H1 (cell line): Measurements from ENCODE around the gene ABCF2. TPM values are rescaled to one million over a fixed set of nuclear protein-coding genes. Genes with fewer than 3 reads are reported as not detected.
A peak's percentile ranks its signal among the peaks of the same experiment; 100 is the strongest.

ENCODE experiments used
- CTCF ChIA-PET: fragments of 300-600 bp; sonication (Branson Sonifier 250); formaldehyde crosslinking; loops from one replicate; lab custom pipeline; 2021; ENCODE audit not compliant: partially characterized antibody; lab: Charles Lee
- POLR2A ChIA-PET: fragments of 300-600 bp; sonication (Branson Sonifier 250); formaldehyde crosslinking; loops from one replicate; lab custom pipeline; 2021; ENCODE audit warnings: inconsistent platforms; ENCODE audit not compliant: partially characterized antibody; lab: Charles Lee
- DNase-seq, 2 experiments: peaks; one replicate each; pipeline versions ENCODE4 v3.0.0 to v3.0.0-alpha.2; 2010 to 2022; ENCODE audit warnings: low spot score in 2 of 2, low read depth in 1 of 2, mixed read lengths in 1 of 2
- FAIRE-seq: peaks from 2 replicates; lab custom pipeline; 2011; peaks lifted over from hg19 to GRCh38; lab: Jason Lieb, UNC
- H2AFZ ChIP-seq: 2 replicates; pipeline ENCODE4 v1.8.1; 2012; ENCODE audit warnings: low read length, inconsistent platforms
- H2AK5ac ChIP-seq: 2 replicates; pipeline ENCODE4 v1.6.1; 2013; ENCODE audit warnings: low read depth, low read length
- H2BK120ac ChIP-seq: replicated peaks from 2 replicates; pipeline ENCODE3; 2013; ENCODE audit warnings: low read depth, low read length, inconsistent platforms
- H2BK12ac ChIP-seq: 2 replicates; pipeline ENCODE4 v1.6.1; 2013; ENCODE audit warnings: low read depth, low read length
- H2BK15ac ChIP-seq: 2 replicates; pipeline ENCODE4 v1.6.1; 2013; ENCODE audit warnings: low read length
- H2BK20ac ChIP-seq: 2 replicates; pipeline ENCODE4 v1.6.1; 2013; ENCODE audit warnings: low read length
- H2BK5ac ChIP-seq: 2 replicates; pipeline ENCODE4 v1.6.1; 2013; ENCODE audit warnings: low read depth, low read length
- H3K14ac ChIP-seq: 2 replicates; pipeline ENCODE4 v1.6.1; 2013; ENCODE audit warnings: inconsistent platforms; ENCODE audit not compliant: insufficient read length
- H3K18ac ChIP-seq: 2 replicates; pipeline ENCODE4 v1.6.1; 2013; ENCODE audit warnings: low read length; ENCODE audit errors: extremely low read depth
- H3K23ac ChIP-seq: 2 replicates; pipeline ENCODE4 v1.6.1; 2013; ENCODE audit warnings: inconsistent platforms; ENCODE audit not compliant: insufficient read length
- H3K23me2 ChIP-seq: 2 replicates; pipeline ENCODE4 v1.6.1; 2013; ENCODE audit warnings: low read depth, low read length
- H3K27ac ChIP-seq: 2 replicates; pipeline ENCODE4 v1.6.1; 2011; ENCODE audit warnings: low read depth, low read length, inconsistent platforms
- H3K27me3 ChIP-seq, 4 experiments: replicated peaks in 1 of 4; 1 replicate in 1 of 4; 2 replicates in 3 of 4; pipeline versions ENCODE4 v1.6.1 to v1.8.1; 2011 to 2013; ENCODE audit warnings: low read length in 3 of 4, mild to moderate bottlenecking in 3 of 4, inconsistent platforms in 2 of 4, mixed read lengths in 2 of 4, moderate library complexity in 1 of 4; ENCODE audit not compliant: control insufficient read depth in 3 of 4, insufficient read depth in 3 of 4; ENCODE audit errors: extremely low read depth in 1 of 4
- H3K36me3 ChIP-seq, 4 experiments: 2 replicates each; pipeline versions ENCODE4 v1.6.1 to v1.8.1; 2011 to 2013; ENCODE audit warnings: mild to moderate bottlenecking in 4 of 4, low read length in 3 of 4, moderate library complexity in 2 of 4, control low read depth in 1 of 4, inconsistent platforms in 1 of 4; ENCODE audit not compliant: insufficient read depth in 4 of 4, control insufficient read depth in 2 of 4
- H3K4ac ChIP-seq: replicated peaks from 2 replicates; pipeline ENCODE3; 2013; ENCODE audit warnings: low read length, low read depth, mixed read lengths, inconsistent platforms; ENCODE audit not compliant: insufficient read length
- H3K4me1 ChIP-seq, 4 experiments: replicated peaks in 1 of 4; 1 replicate in 1 of 4; 2 replicates in 3 of 4; pipeline versions ENCODE4 v1.6.1 to v1.8.1; 2011 to 2013; ENCODE audit warnings: low read length in 3 of 4, inconsistent platforms in 2 of 4, mixed read lengths in 1 of 4; ENCODE audit not compliant: insufficient read depth in 4 of 4, control insufficient read depth in 3 of 4
- H3K4me2 ChIP-seq, 2 experiments: 2 replicates each; pipeline versions ENCODE4 v1.6.1 to v1.8.1; 2011 to 2013; ENCODE audit warnings: low read depth in 2 of 2, low read length in 2 of 2, control low read depth in 1 of 2, inconsistent platforms in 1 of 2, mild to moderate bottlenecking in 1 of 2; ENCODE audit not compliant: insufficient read depth in 1 of 2
- H3K4me3 ChIP-seq, 4 experiments: fragments of 200-600, 300-600 bp in 1 of 4; sonication (generic), shearing (Covaris generic), sonication (Bioruptor Twin) in 1 of 4; 2 replicates each; pipeline versions ENCODE4 v1.5.1 to v1.8.1; 2011 to 2016; ENCODE audit warnings: low read length in 4 of 4, low read depth in 3 of 4, control low read depth in 2 of 4, inconsistent platforms in 2 of 4, mild to moderate bottlenecking in 2 of 4, mixed read lengths in 1 of 4, moderate library complexity in 1 of 4; ENCODE audit not compliant: insufficient read depth in 2 of 4; ENCODE audit errors: extremely low read depth in 1 of 4
- H3K56ac ChIP-seq: replicated peaks from 2 replicates; pipeline ENCODE3; 2013; ENCODE audit warnings: low read depth, mild to moderate bottlenecking, mixed read lengths, low read length, inconsistent platforms; ENCODE audit not compliant: insufficient read length
- H3K79me1 ChIP-seq: 2 replicates; pipeline ENCODE4 v1.6.1; 2013; ENCODE audit warnings: low read depth, low read length, control low read depth
- H3K79me2 ChIP-seq, 2 experiments: 2 replicates each; pipeline versions ENCODE4 v1.6.1 to v1.8.1; 2012 to 2013; ENCODE audit warnings: low read length in 2 of 2, mild to moderate bottlenecking in 2 of 2, inconsistent platforms in 1 of 2; ENCODE audit not compliant: insufficient read depth in 2 of 2, control insufficient read depth in 1 of 2
- H3K9ac ChIP-seq, 4 experiments: replicated peaks in 1 of 4; 1 replicate in 1 of 4; 2 replicates in 3 of 4; pipeline versions ENCODE4 v1.6.1 to v1.8.1; 2011 to 2013; ENCODE audit warnings: low read depth in 3 of 4, low read length in 3 of 4, control low read depth in 2 of 4, mild to moderate bottlenecking in 2 of 4, moderate library complexity in 2 of 4, inconsistent platforms in 1 of 4; ENCODE audit errors: extremely low read depth in 1 of 4
- H3K9me3 ChIP-seq, 2 experiments: 2 replicates each; pipeline versions ENCODE4 v1.6.1 to v1.8.1; 2012 to 2013; ENCODE audit warnings: mild to moderate bottlenecking in 2 of 2, moderate library complexity in 2 of 2, control low read depth in 1 of 2, inconsistent platforms in 1 of 2, low read depth in 1 of 2, low read length in 1 of 2, mixed read lengths in 1 of 2; ENCODE audit not compliant: insufficient read depth in 2 of 2
- H4K20me1 ChIP-seq, 2 experiments: replicated peaks in 1 of 2; 2 replicates each; pipeline versions ENCODE3 to v1.8.1; 2011 to 2013; ENCODE audit warnings: inconsistent platforms in 2 of 2, low read length in 2 of 2, mild to moderate bottlenecking in 1 of 2; ENCODE audit not compliant: insufficient read depth in 2 of 2, control insufficient read depth in 1 of 2
- H4K5ac ChIP-seq: 2 replicates; pipeline ENCODE4 v1.6.1; 2013; ENCODE audit warnings: low read length, low read depth, mixed read lengths, inconsistent platforms; ENCODE audit not compliant: insufficient read length
- H4K8ac ChIP-seq: 2 replicates; pipeline ENCODE4 v1.8.0; 2013; ENCODE audit warnings: mild to moderate bottlenecking, moderate library complexity, low read length, inconsistent platforms; ENCODE audit not compliant: insufficient read depth; ENCODE audit errors: extremely low read depth
- H4K91ac ChIP-seq: replicated peaks from 2 replicates; pipeline ENCODE3; 2013; ENCODE audit warnings: low read length, mixed read lengths, inconsistent platforms; ENCODE audit not compliant: insufficient read length
- SIRT6 ChIP-seq: IDR thresholded peaks from one replicate; pipeline ENCODE4 v1.7.1; 2012; ENCODE audit warnings: low read length, inconsistent platforms
- WGBS, 2 experiments: shearing (Covaris generic) in 1 of 2; methylation state at CpG; one replicate each; pipeline versions ENCODE4 v1.1.6 to v1.1.7; 2013 to 2015; ENCODE audit warnings: low lambda C conversion rate in 2 of 2, mixed read lengths in 2 of 2, inconsistent platforms in 1 of 2, low coverage in 1 of 2, missing lambda C conversion rate in 1 of 2; ENCODE audit not compliant: insufficient replicate concordance in 2 of 2, insufficient coverage in 1 of 2, insufficient read length in 1 of 2; ENCODE audit errors: extremely low coverage in 1 of 2, missing lambda C conversion rate in 1 of 2; 5-methylcytosine and 5-hydroxymethylcytosine counted together
- polyA plus RNA-seq, 7 experiments: library from polyadenylated mRNA; depleted of rRNA in 3 of 7; stranded (reverse) in 5 of 7; unstranded in 2 of 7; fragments of >200 nt in 5 of 7; fragments of 200-250 nt in 2 of 7; gene quantifications; 1 replicate in 5 of 7; 2 replicates in 1 of 7; 4 replicates in 1 of 7; pipeline versions ENCODE4 v1.2.1 to v1.2.3, GENCODE V29; 2011 to 2013; ENCODE audit warnings: missing spikeins in 2 of 7, mixed read lengths in 2 of 7
- total RNA-seq: library from RNA; stranded (reverse); fragmentation: NEBNext Ultra II Directional; extraction: Animal tissue kit (Norgen Biotek cat#: 25700); gene quantifications from 2 replicates; pipeline ENCODE4 v1.2.1, GENCODE V29; 2021

ABCF2 gene
- total and polyA plus RNA-seq, 2 of the 8 experiments (the other 6 are each of a cell fraction or from before 2014, with no cell fraction given): 28.0 to 55.0 TPM

GRCh38 chr7:151274396-151274795 is 47.4 kb upstream of the ABCF2 start:
- Histone ChIP-seq H3K4ac (no peak overlapping the region), H3K56ac (no peak overlapping the region), H2BK120ac (no peak overlapping the region), H2BK15ac (0 out of 2 replicates have a peak overlapping the region, but pooled peaks have one; percentile 46), H3K4me2 (no peak overlapping the region), H3K4me3 (no peak overlapping the region), H2BK12ac (no peak overlapping the region), H2BK5ac (0 out of 2 replicates have a peak overlapping the region, but pooled peaks have one; percentile 9), H3K4me1 (peaks cover 0 to 15% (median 10%) of the 10 kb centered on the region in 4 experiments; a peak in 6 of 7 replicates), H2AK5ac (no peak overlapping the region), H3K14ac (no peak overlapping the region), H3K36me3 (no peaks in the 10 kb centered on the region), H3K18ac (no peak overlapping the region), H3K27ac (no peak overlapping the region), H3K79me1 (no peaks in the 10 kb centered on the region), H2BK20ac (no peak overlapping the region), H3K9me3 (no peaks in the 10 kb centered on the region), H4K91ac (no peak overlapping the region), H3K79me2 (no peaks in the 10 kb centered on the region), H4K8ac (no peak overlapping the region), H3K27me3 (peaks cover 0 to 23% (median 18%) of the 10 kb centered on the region in 4 experiments; a peak in 6 of 7 replicates), H3K23ac (no peak overlapping the region), H2AFZ (no peak overlapping the region), H3K23me2 (peaks cover 10% of the 10 kb centered on the region; the same call in 1 of the 2 replicates), H4K20me1 (peaks cover 0 to 5% of the 10 kb centered on the region in 2 experiments), H3K9ac (no peak overlapping the region), H4K5ac (no peak overlapping the region)
- CTCF ChIA-PET: interaction anchor here (1.0 to 1.3 kb wide), 2 partner anchors 28 to 30 kb away, joined by 3 read pairs; no protein-coding TSS in a partner anchor
- POLR2A ChIA-PET: interaction anchor here (1.0 kb wide), 1 partner anchor 22 kb away, joined by 4 read pairs; no protein-coding TSS in a partner anchor
- no peak for FAIRE-seq
- no peak for DNase-seq
- 94% methylated on average over 9 of the region's 9 CpGs; no CpG with 5 or more reads in 1 of the 2 experiments for WGBS, 2 experiments
- TF ChIP-seq SIRT6: no peak
